K562 (cell line): ENCODE results near the gene DHRS3. TPM values are rescaled to one million over a fixed set of nuclear protein-coding genes. Genes with fewer than 3 reads are reported as not detected.

ENCODE experiments used
- FIP1L1 ChIP-seq: fragments of 200-400 bp; formaldehyde crosslinking; IDR thresholded peaks from 2 replicates; pipeline ENCODE4 v1.6.1; 2018; ENCODE audit warnings: mild to moderate bottlenecking, low read depth, low read length; ENCODE audit not compliant: poor library complexity, severe bottlenecking
- HSF4 ChIP-seq: fragments of 250-450 bp; sonication (Bioruptor Pico); IDR thresholded peaks from 2 replicates; pipeline ENCODE4 v2.1.2; 2022; ENCODE audit warnings: mild to moderate bottlenecking, moderate library complexity, borderline replicate concordance
- JUN ChIP-seq, 2 experiments: sonication (generic) in 1 of 2; formaldehyde crosslinking in 1 of 2; IDR thresholded peaks; 2 replicates each; pipeline versions ENCODE4 v1.6.1 to v1.8.0; 2012 to 2022; ENCODE audit warnings: borderline replicate concordance in 2 of 2, mild to moderate bottlenecking in 2 of 2, improper control_type of control experiment in 1 of 2, low read depth in 1 of 2, low read length in 1 of 2, missing genetic modification reagents in 1 of 2
- JUNB ChIP-seq: fragments of 450-650 bp; formaldehyde crosslinking; conservative IDR thresholded peaks from 2 replicates; pipeline ENCODE4 v1.4.0; 2020; ENCODE audit warnings: mild to moderate bottlenecking
- MAFF ChIP-seq: IDR thresholded peaks from 2 replicates; pipeline ENCODE4 v1.6.1; 2012; ENCODE audit warnings: low read length, improper control_type of control experiment
- NCOA2 ChIP-seq, 2 experiments: fragments of 450-650 bp; IDR thresholded peaks; 2 replicates each; pipeline ENCODE4 v1.6.1; 2018; ENCODE audit warnings: mild to moderate bottlenecking in 2 of 2, moderate library complexity in 1 of 2; ENCODE audit not compliant: partially characterized antibody in 2 of 2
- POLR2AphosphoS5 ChIP-seq: IDR thresholded peaks from 2 replicates; pipeline ENCODE4 v1.6.1; 2011; ENCODE audit warnings: mild to moderate bottlenecking, low read depth, low read length, moderate library complexity; ENCODE audit not compliant: control insufficient read depth, insufficient read depth
- POLR2G ChIP-seq: fragments of 200-400 bp; formaldehyde crosslinking; IDR thresholded peaks from 2 replicates; pipeline ENCODE4 v1.6.1; 2017; ENCODE audit warnings: low read depth, mild to moderate bottlenecking, antibody characterized with exemption, low read length, moderate library complexity
- RBFOX2 ChIP-seq: fragments of 200-400 bp; formaldehyde crosslinking; IDR thresholded peaks from 2 replicates; pipeline ENCODE4 v1.6.1; 2017; ENCODE audit warnings: low read depth, mild to moderate bottlenecking, low read length, moderate library complexity
- RFX5 ChIP-seq: IDR thresholded peaks from 2 replicates; pipeline ENCODE4 v1.6.1; 2011; ENCODE audit warnings: low read depth, mild to moderate bottlenecking, improper control_type of control experiment, low read length
- TAF15 ChIP-seq: fragments of 200-400 bp; formaldehyde crosslinking; IDR thresholded peaks from 2 replicates; pipeline ENCODE4 v1.6.1; 2017; ENCODE audit warnings: mild to moderate bottlenecking, low read depth, low read length, moderate library complexity
- TAF7 ChIP-seq: fragments of 450-650 bp; IDR thresholded peaks from 2 replicates; pipeline ENCODE4 v1.6.1; 2016; ENCODE audit warnings: missing genetic modification characterization, missing compliant biosample characterization
- ZBTB17 ChIP-seq: fragments of 450-650 bp; formaldehyde crosslinking; IDR thresholded peaks from 2 replicates; pipeline ENCODE4 v1.4.0; 2020; ENCODE audit warnings: mild to moderate bottlenecking
- ZNF197 ChIP-seq: fragments of 200-800 bp; sonication (Bioruptor generic); IDR thresholded peaks from 2 replicates; pipeline ENCODE4 v1.6.1; 2016; ENCODE audit warnings: low read depth, missing genetic modification characterization, missing compliant biosample characterization
- ZNF449 ChIP-seq: fragments of 250-450 bp; sonication (Bioruptor Pico); IDR thresholded peaks from 2 replicates; pipeline ENCODE4 v1.8.0; 2022; ENCODE audit warnings: moderate library complexity, mild to moderate bottlenecking, inconsistent platforms
- polyA plus RNA-seq, 8 experiments: library from polyadenylated mRNA; depleted of rRNA in 4 of 8; stranded (reverse) in 5 of 8; unstranded in 3 of 8; fragments of >200 nt; fragmentation: Nextera tagmentation in 2 of 8; fragmentation: Illumina TruSeq in 1 of 8; extraction: Ambion mirVana in 2 of 8; extraction: Trizol in 1 of 8; gene quantifications; 2 replicates each; pipeline versions ENCODE4 v1.2.1 to v1.2.3, GENCODE V29; 2011 to 2014; ENCODE audit warnings: inconsistent platforms in 1 of 8, missing spikeins in 1 of 8
- total RNA-seq, 7 experiments: library from RNA; depleted of rRNA in 6 of 7; stranded (reverse); fragments of >200 nt in 6 of 7; fragmentation: Illumina TruSeq in 2 of 7; extraction: Trizol in 2 of 7; gene quantifications; 2 replicates each; pipeline versions ENCODE4 v1.2.1 to v1.2.3, GENCODE V29; 2011 to 2021; ENCODE audit warnings: low replicate concordance in 1 of 7
- TF ChIP-seq, protein P1 (sequence below): sonication (generic); formaldehyde crosslinking; IDR thresholded peaks from 2 replicates; pipeline ENCODE4 v1.8.1; 2023; ENCODE audit warnings: mild to moderate bottlenecking, missing genetic modification reagents

The DHRS3 gene
- total and polyA plus RNA-seq, 9 of the 15 experiments (the other 6 are each of a cell fraction or from before 2014, with no cell fraction given): 21.0 to 116 (median 58.7) TPM

GRCh38 chr1:12527564-12527963 is 90.4 kb downstream of the DHRS3 start (continued):
- TF ChIP-seq, protein P1, sequence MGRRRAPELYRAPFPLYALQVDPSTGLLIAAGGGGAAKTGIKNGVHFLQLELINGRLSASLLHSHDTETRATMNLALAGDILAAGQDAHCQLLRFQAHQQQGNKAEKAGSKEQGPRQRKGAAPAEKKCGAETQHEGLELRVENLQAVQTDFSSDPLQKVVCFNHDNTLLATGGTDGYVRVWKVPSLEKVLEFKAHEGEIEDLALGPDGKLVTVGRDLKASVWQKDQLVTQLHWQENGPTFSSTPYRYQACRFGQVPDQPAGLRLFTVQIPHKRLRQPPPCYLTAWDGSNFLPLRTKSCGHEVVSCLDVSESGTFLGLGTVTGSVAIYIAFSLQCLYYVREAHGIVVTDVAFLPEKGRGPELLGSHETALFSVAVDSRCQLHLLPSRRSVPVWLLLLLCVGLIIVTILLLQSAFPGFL (CRISPR knock-in tag): no peak
- no peak for TF ChIP-seq JUN (IDR thresholded peaks at IDR 0.05; ENCODE audit: borderline replicate concordance, low read depth, low read length)
- TF ChIP-seq JUN (CRISPR knock-in tag; IDR thresholded peaks at IDR 0.05; ENCODE audit: borderline replicate concordance): no peak
- TF ChIP-seq RFX5: no peak
- TF ChIP-seq FIP1L1: peak; percentile 26
- no peak for TF ChIP-seq MAFF
- peak; percentile 50 for TF ChIP-seq POLR2G
- peak; percentile 7; the same call in 1 of the 2 replicates for TF ChIP-seq RBFOX2
- no peak for TF ChIP-seq TAF15
- no peak for TF ChIP-seq POLR2AphosphoS5
- no peak for TF ChIP-seq HSF4 (CRISPR knock-in tag)
- TF ChIP-seq NCOA2 (IDR thresholded peaks at IDR 0.05; ENCODE audit: partially characterized antibody in 2 of 2): no peak
- TF ChIP-seq TAF7 (tag): no peak
- no peak for TF ChIP-seq ZNF449 (CRISPR knock-in tag)
- TF ChIP-seq ZNF197 (CRISPR knock-in tag): no peak
- no peak for TF ChIP-seq JUNB (CRISPR knock-in tag)
- no peak for TF ChIP-seq ZBTB17 (CRISPR knock-in tag)
- TF ChIP-seq, all 486 proteins: peak for 5
